GM13977 (cell line): ENCODE results near the gene SLC4A8.

Source experiments
- DNase-seq: peaks from one replicate; pipeline ENCODE4 v3.0.0; 2012; ENCODE audit warnings: low spot score
- CTCF ChIP-seq: IDR thresholded peaks from 2 replicates; pipeline ENCODE4 v1.5.1; 2012; ENCODE audit warnings: mild to moderate bottlenecking, control low read depth; ENCODE audit not compliant: insufficient read depth; ENCODE audit errors: extremely low read depth, missing control alignments
- in situ Hi-C: fragments of 300-500 bp; cut with MboI; formaldehyde crosslinking; loops from one replicate; pipeline ENCODE4 v1.12.0; 2022; ENCODE audit warnings: low sequenced_read_pairs, low pct_unique_long_range_greater_than_20kb, mixed read lengths, inconsistent platforms; ENCODE audit not compliant: unreplicated experiment

Gene SLC4A8

GRCh38 chr12:51434305-51434704, 9.7 kb downstream of the SLC4A8 start:
- TF ChIP-seq CTCF, result no peak
- DNase-seq, result no peak
- in situ Hi-C loops, result no loop called here

- TF ChIP-seq CTCF, result no peak
- DNase-seq, result no peak
- in situ Hi-C loops, result no loop called here
These were observed 12.8 kb downstream of the SLC4A8 start for GRCh38 chr12:51437431-51437830.

DNA sequence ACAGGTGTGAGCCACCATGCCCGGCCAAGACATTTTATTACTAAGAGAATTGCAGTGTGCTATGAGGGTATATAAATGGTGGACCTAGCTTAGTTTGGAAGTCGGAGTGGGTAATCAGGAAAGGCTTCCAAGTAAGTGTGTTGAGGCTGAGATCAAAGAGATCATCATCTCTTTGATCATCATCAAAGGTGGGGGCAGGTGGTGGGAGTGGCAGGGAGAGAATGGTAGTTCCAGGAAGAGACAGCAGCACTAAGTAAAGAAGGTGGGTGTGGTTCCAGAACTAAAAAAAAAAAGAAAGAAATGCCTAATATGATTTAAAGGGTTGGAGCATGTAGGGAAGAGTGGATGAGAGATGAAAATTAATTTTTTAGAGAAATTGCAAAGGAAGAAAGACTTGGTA, 14.7 kb downstream of the SLC4A8 start:
- no peak for DNase-seq
- TF ChIP-seq CTCF, result no peak
- in situ Hi-C loops, result no loop called here

DNA sequence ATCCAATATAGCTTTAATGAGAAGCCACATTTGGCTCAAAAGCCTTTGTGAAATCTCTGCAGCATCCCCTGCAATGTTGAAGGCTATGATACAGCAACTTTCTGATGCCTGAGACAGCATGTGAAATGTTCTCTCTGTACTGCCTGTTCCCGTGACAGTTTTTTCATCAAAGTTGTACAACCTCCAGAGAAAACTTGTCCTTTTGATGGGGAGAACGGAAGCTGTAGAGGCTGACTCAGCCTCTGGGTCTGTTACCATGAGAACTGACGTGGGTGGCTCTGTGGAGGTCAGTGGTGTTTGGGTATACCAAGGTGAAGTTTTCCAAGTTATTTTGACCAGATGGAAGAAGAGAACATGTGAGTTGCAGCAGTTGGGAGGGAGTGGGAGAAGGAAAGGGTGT, 17.0 kb downstream of the SLC4A8 start:
- no peak for DNase-seq
- in situ Hi-C loops, result no loop called here
- TF ChIP-seq CTCF, result no peak

GRCh38 chr12:51442324-51442723, 17.7 kb downstream of the SLC4A8 start:
- in situ Hi-C loops, result no loop called here

DNA sequence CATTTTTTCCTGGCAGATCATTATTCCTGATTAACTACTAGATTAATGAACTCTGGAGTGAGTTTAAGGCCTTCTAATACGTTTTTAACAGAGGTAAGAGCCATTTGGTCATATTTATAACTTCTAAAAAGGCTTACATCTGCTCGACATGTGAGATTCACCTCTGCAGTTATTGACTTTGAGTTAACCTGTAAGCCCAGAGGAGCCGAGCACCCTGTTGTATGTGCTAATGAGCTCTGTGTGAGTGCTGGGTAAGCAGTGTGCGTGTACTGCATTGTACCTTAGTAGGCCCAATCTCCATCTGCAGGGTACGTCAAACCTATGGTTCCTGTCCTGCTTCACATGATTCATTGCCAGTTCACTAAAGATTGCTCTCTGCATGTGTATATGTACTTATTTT, 18.9 kb downstream of the SLC4A8 start:
- DNase-seq, result no peak
- no peak for TF ChIP-seq CTCF
- in situ Hi-C loops, result no loop called here

More at GRCh38 chr12:51442324-51442723, 17.7 kb downstream of the SLC4A8 start:
- no peak for DNase-seq
- no peak for TF ChIP-seq CTCF

- in situ Hi-C loops, result no loop called here
- DNase-seq, result no peak
- TF ChIP-seq CTCF, result no peak
These were observed 24.1 kb downstream of the SLC4A8 start for GRCh38 chr12:51448618-51449256.
